ENCODE data around the gene PBX3. TPM values are rescaled to one million over a fixed set of nuclear protein-coding genes. Genes with fewer than 3 reads are reported as not detected.

The PBX3 gene
- total RNA-seq: 48.6 TPM
- long read RNA-seq, transcript PBX3-204 (9 exons, 2,775 nt): minor isoform, 52 of 135 reads
- long read RNA-seq, transcript PBX3-202 (8 exons, 1,130 nt): minor isoform, 5 of 135 reads
- long read RNA-seq, transcript PBX3-205 (7 exons, 950 nt): minor isoform, 5 of 135 reads
- long read RNA-seq, transcript PBX3-201 (8 exons, 2,755 nt): major isoform, 55 of 135 reads
- long read RNA-seq, partial matches to known transcripts: 5 of 135 reads
- long read RNA-seq, other reads (novel, unspliced or antisense): 10 of 135 reads

GRCh38 chr9:125747053-125747764 lies at the start of gene PBX3:
Gene PBX3, plus strand, starts transcription at chr9:125747373.
- no peaks in the 10 kb centered on the region for H3K27me3 ChIP-seq
- H3K27ac ChIP-seq: peak within 1 kb of the TSS; percentile 84
- H3K4me3 ChIP-seq: peak within 1 kb of the TSS; percentile 88
- intact Hi-C loops (cut with DNase I): no loop called here
- TF ChIP-seq, protein P1, sequence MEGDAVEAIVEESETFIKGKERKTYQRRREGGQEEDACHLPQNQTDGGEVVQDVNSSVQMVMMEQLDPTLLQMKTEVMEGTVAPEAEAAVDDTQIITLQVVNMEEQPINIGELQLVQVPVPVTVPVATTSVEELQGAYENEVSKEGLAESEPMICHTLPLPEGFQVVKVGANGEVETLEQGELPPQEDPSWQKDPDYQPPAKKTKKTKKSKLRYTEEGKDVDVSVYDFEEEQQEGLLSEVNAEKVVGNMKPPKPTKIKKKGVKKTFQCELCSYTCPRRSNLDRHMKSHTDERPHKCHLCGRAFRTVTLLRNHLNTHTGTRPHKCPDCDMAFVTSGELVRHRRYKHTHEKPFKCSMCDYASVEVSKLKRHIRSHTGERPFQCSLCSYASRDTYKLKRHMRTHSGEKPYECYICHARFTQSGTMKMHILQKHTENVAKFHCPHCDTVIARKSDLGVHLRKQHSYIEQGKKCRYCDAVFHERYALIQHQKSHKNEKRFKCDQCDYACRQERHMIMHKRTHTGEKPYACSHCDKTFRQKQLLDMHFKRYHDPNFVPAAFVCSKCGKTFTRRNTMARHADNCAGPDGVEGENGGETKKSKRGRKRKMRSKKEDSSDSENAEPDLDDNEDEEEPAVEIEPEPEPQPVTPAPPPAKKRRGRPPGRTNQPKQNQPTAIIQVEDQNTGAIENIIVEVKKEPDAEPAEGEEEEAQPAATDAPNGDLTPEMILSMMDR (IDR thresholded peaks at IDR 0.05): no peak
- no peaks in the 10 kb centered on the region for H3K36me3 ChIP-seq
- H3K9me3 ChIP-seq: no peaks in the 10 kb centered on the region
- DNase-seq (peak; percentile 83), ATAC-seq (peak; percentile 18)
- H3K4me1 ChIP-seq: peaks cover 30% of the 10 kb centered on the region

DNA sequence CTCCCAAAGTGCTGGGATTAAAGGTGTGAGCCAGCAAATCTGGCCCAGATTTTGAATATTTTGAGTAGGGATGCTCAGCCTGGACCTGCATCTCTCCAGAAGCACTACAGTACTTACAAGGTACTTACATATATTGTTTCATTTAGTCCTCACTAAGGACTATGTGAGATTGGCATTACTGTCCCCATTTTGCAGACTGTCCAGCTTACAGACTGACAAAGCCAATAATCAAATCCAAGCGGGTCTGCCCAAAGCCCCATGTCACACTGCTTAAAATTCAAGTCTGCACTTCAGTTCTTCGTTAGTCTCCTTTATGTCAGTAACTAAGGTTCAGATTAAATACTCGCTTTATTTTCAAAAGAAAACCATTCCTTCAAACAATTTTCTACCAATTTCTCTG lies 47.3 kb upstream of the PBX3 start:
- Histone ChIP-seq H3K4me3 (no peak overlapping the region), H3K27ac (no peak overlapping the region), H3K27me3 (no peaks in the 10 kb centered on the region), H3K4me1 (peaks cover 7% of the 10 kb centered on the region), H3K9me3 (no peaks in the 10 kb centered on the region), H3K36me3 (no peaks in the 10 kb centered on the region)
- intact Hi-C loops (cut with DNase I): no loop called here
- ATAC-seq (no peak), DNase-seq (no peak)
- TF ChIP-seq, protein P1 (IDR thresholded peaks at IDR 0.05): no peak

DNA sequence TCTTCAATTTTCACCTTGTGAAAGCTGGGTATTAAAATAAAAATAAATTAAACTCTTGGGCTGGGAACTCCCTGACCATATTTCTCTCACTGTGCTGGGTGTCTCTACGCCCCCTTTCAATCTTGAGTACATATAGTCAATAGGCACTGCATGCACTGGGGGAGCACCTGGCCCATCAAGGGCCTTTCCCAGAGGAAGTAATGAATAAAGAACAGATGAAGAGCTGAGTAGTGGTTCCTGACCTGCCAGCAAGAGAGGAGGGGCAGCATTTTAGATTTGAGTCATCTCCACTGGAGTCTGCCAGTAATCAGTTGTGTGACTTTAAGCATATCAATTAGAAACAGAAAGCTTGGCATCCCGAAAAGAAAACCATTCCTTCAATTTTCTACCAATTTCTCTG lies 46.4 kb upstream of the PBX3 start:
- no peak for ATAC-seq
- intact Hi-C loops (cut with DNase I): no loop called here
- DNase-seq: no peak

GRCh38 chr9:125701351-125701750 lies 45.8 kb upstream of the PBX3 start:
- Histone ChIP-seq H3K27ac (no peak overlapping the region), H3K9me3 (no peaks in the 10 kb centered on the region), H3K4me3 (no peak overlapping the region), H3K4me1 (peaks cover 7% of the 10 kb centered on the region), H3K36me3 (no peaks in the 10 kb centered on the region), H3K27me3 (no peaks in the 10 kb centered on the region)
- ATAC-seq (no peak), DNase-seq (no peak)
- intact Hi-C loops (cut with DNase I): no loop called here
- TF ChIP-seq, protein P1 (IDR thresholded peaks at IDR 0.05): no peak

More for the DNA sequence above, 46.4 kb upstream of the PBX3 start:
- no peak overlapping the region for H3K27ac ChIP-seq
- H3K4me3 ChIP-seq: no peak overlapping the region
- peaks cover 2% of the 10 kb centered on the region for H3K4me1 ChIP-seq
- H3K9me3 ChIP-seq: no peaks in the 10 kb centered on the region
- no peaks in the 10 kb centered on the region for H3K27me3 ChIP-seq
- no peaks in the 10 kb centered on the region for H3K36me3 ChIP-seq
- TF ChIP-seq, protein P1 (IDR thresholded peaks at IDR 0.05): no peak

GRCh38 chr9:125703662-125704061 lies 43.5 kb upstream of the PBX3 start:
- TF ChIP-seq, protein P1 (IDR thresholded peaks at IDR 0.05): no peak
- Histone ChIP-seq H3K4me3 (no peak overlapping the region), H3K4me1 (peaks cover 15% of the 10 kb centered on the region)

More at GRCh38 chr9:125703662-125704061, 43.5 kb upstream of the PBX3 start:
- ATAC-seq (no peak), DNase-seq (no peak)
- no peak overlapping the region for H3K27ac ChIP-seq
- intact Hi-C loops (cut with DNase I): no loop called here
- H3K27me3 ChIP-seq: no peaks in the 10 kb centered on the region
- H3K36me3 ChIP-seq: no peaks in the 10 kb centered on the region
- H3K9me3 ChIP-seq: no peaks in the 10 kb centered on the region

Data from upper lobe of right lung (tissue), 1 donor.